Stimulated activated naive CD4-positive, alpha-beta T cell (primary cell): ENCODE measurements around the gene FAM131B.

Experiments
- DNase-seq, 6 experiments: peaks; one replicate each; lab custom pipeline; 2025; lab: John Stamatoyannopoulos, UW

FAM131B gene

DNA sequence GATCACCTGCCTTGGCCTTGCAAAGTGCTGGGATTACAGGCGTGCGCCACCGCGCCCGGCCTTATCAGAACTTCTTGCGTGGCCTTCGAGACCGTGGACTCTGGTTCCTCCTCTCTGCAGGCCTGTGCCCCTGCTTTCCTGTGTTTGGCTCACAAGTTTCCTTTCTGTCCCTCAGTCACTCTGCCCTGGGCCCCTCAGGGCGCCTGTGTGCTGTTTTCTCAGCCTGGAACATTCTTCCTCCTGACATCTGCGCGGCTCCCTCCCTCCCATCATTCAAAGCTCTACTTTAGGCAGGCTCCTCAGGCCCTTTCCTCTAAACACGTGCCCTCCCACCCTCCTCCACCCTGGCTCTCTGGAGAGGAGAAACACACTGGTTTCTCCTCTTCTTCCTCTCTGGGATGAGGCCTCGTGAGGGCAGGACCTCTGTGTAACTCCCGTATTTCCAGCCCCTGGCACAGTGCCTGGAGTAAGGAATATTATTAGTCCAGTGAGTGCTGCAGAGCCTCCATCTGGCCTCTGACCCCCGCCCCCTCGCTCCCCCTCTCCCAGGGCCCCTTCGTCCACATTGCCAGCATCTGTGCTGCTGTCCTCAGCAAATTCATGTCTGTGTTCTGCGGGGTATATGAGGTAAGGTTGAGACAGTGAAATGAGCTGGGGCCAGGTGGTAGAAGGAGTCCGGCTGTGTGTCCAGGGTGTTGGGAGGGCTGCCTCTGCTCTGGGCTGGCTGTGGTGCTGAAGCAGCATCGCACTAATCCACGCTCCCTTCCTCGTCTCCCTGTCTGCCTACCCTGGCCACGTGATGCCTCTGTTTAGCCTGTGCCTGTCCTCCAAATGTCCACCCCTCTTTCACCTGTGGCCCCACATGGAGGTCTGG, 39.5 kb downstream of the FAM131B start:
- DNase-seq, result no peak

DNA sequence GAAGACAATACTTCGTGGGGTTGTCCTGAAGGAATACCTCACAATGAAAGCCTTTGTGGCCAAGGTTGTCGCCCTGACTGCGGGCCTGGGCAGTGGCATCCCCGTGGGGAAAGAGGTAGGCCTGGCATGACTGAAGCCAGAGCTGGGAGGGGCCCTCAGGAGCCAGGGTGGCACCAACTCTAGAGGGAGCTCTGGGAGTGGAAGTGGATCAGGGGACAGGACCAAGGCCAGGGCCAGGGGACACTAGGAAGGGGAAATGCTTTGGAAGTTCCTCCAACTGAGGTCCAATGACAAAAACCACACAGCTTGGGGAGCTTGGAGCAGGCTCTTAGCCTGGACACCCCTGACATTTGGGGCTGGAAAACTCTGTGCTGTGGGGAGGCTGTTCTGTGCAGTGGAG, 40.8 kb downstream of the FAM131B start:
- no peak for DNase-seq

GRCh38 chr7:143321242-143321641, 41.3 kb downstream of the FAM131B start:
- no peak for DNase-seq

GRCh38 chr7:143320620-143321019, 41.9 kb downstream of the FAM131B start:
- no peak for DNase-seq

DNA sequence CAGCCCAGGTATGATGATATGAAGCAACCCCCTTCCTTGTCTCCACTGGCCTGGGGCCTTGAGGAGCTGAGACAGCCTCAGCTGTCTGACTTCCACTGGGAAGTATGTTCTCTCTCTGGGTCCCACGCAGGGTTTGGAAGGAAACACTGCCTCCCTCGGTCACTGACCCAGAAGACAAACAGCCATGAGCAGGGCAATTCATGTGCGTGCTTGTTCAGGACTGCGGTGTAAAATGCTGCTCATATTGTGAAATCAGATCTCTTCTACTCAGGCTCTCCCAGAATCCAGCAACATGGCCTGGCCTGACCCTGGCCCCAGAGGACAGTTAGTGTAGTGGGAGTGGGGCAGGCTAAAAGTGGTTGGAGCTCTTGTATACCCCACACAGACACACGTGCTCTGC, 43.9 kb downstream of the FAM131B start:
- no peak for DNase-seq

- DNase-seq, result no peak
Measured at GRCh38 chr7:143316492-143316891, 46.0 kb downstream of the FAM131B start.

DNA sequence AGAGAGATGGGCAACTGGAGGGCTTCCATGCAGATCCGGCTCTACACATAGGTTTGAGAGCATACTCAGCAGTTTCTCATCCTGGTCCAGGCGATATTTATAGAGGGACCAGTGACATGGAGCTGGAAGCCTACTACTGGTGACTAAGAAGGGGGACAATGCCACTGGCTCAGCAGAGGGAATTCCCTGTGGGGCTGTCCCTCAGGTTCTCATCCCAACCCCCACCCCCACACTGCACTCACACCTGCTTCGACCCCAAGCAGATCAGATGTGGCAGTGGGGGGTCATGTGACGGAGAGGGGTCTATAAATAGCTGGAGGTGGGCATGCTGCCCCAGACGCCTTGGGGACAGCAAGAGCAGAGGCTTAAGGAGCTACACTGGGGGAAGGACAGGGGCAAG, 46.7 kb downstream of the FAM131B start, which contains the start of gene CLCN1:
TSS of gene CLCN1 (plus strand) at position 336 of the 400 bp plus-strand sequence. CDS start 102 bp downstream, outside the sequence.
- no peak for DNase-seq

DNA sequence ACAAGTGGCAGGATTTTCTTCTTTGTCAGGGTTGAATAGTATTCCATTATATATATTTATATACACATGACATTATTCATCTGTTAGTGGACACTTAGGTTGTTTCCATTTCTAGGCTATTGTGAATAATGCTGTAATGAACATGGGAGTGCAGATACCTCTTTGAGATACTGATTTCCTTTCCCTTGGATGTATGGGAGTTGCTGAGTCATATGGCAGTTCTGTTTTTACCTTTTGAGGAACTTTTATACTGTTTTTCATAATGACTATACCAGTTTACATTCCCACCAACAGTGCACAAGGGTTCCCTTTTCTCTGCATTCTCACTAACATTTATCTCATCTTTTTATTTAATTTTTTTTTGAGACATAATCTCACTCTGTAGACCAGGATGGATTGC, 48.4 kb downstream of the FAM131B start:
- DNase-seq, result no peak

DNA sequence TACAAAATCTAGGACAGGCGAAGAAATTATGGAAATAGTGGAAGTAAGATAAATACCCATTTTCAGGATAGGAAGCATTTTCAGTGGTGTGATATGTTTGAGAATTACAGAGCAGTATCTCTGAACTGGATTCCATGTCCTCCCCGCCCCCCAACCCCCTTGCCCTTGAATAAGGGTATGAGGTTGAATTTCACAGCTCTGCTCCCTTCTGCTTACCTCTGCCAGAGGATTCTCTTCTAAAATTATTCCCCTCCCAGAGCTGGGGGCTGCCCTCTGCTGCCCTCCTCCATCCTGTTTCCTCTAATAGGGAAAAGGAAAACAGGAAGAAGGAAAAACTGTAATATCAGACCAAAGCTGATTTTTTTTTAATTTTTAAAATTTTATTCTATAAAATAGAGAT, 53.9 kb downstream of the FAM131B start:
- DNase-seq, result no peak

DNA sequence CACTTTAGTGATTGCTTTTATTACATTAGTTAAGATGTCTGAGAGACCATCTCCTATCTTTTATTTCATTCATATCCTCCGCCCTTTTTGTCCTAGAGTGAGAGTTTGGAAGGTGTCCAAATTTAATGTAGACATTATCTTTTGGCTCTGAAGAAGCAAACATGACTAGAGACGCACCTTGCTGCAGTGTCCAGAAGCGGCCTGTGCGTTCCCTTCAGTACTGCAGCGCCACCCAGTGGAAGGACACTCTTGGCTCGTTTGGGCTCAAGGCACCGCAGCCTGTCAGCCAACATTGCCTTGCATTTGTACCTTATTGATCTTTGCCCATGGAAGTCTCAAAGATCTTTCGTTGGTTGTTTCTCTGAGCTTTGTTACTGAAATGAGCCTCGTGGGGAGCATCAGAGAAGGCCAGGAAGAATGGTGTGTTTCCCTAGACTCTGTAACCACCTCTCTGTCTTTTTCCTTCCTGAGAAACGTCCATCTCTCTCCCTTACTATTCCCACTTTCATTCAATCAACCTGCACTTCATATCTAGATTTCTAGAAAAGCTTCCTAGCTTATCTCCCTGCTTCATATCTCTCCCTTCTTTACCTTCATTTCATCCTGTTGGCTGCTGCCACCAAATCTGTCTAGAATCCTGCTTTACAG, 57.0 kb downstream of the FAM131B start:
- DNase-seq, result peak; percentile 20 to 49 (median 38)

- no peak for DNase-seq
Measured at GRCh38 chr7:143304938-143305337, 57.6 kb downstream of the FAM131B start.

- DNase-seq, result no peak
Measured at GRCh38 chr7:143303733-143304132, 58.8 kb downstream of the FAM131B start.
